RWPE2 (cell line): ENCODE measurements around the gene EBF4.
A peak's percentile ranks its signal among the peaks of the same experiment; 100 is the strongest.
"Not testable (repeated sequence)": the region's sequence is repeated elsewhere in the genome, so short reads cannot be mapped to it uniquely, and the experiment has no call there.

Experiments used
- ATAC-seq: fragments of 200-7000 bp; cut with Tn5 transposase; 3 replicates; pipeline ENCODE4 v1.9.1; 2021; ENCODE audit warnings: low read depth
- DNase-seq: peaks from one replicate; pipeline ENCODE4 v3.0.0-alpha.2; 2020; ENCODE audit warnings: low spot score
- H3K27ac ChIP-seq: fragments of 450-650 bp; 2 replicates; pipeline ENCODE4 v1.5.1; 2017; ENCODE audit warnings: mild to moderate bottlenecking; ENCODE audit not compliant: poor library complexity, severe bottlenecking
- H3K27me3 ChIP-seq: fragments of 250-450 bp; sonication (Bioruptor Pico); 2 replicates; pipeline ENCODE4 v1.5.1; 2021; ENCODE audit warnings: mild to moderate bottlenecking, moderate library complexity; ENCODE audit not compliant: insufficient read depth, poor library complexity, severe bottlenecking
- H3K36me3 ChIP-seq: fragments of 250-450 bp; sonication (Bioruptor Pico); 2 replicates; pipeline ENCODE4 v1.5.1; 2020; ENCODE audit warnings: low read depth, mild to moderate bottlenecking, moderate library complexity
- H3K4me1 ChIP-seq: fragments of 250-450 bp; sonication (Bioruptor Pico); 2 replicates; pipeline ENCODE4 v1.5.1; 2021; ENCODE audit warnings: mild to moderate bottlenecking, moderate library complexity; ENCODE audit not compliant: insufficient read depth, poor library complexity, severe bottlenecking
- H3K4me3 ChIP-seq: fragments of 250-450 bp; sonication (Bioruptor Pico); 2 replicates; pipeline ENCODE4 v1.5.1; 2021; ENCODE audit warnings: mild to moderate bottlenecking, moderate library complexity; ENCODE audit not compliant: severe bottlenecking
- H3K9me3 ChIP-seq: fragments of 250-450 bp; sonication (Bioruptor Pico); 2 replicates; pipeline ENCODE4 v1.5.1; 2021; ENCODE audit warnings: mild to moderate bottlenecking, moderate library complexity; ENCODE audit not compliant: severe bottlenecking
- TF ChIP-seq, protein P1 (sequence below): fragments of 450-650 bp; IDR thresholded peaks from one replicate; pipeline ENCODE4 v1.5.1; 2017; ENCODE audit warnings: mild to moderate bottlenecking, moderate library complexity; ENCODE audit not compliant: poor library complexity, severe bottlenecking

Gene EBF4

DNA sequence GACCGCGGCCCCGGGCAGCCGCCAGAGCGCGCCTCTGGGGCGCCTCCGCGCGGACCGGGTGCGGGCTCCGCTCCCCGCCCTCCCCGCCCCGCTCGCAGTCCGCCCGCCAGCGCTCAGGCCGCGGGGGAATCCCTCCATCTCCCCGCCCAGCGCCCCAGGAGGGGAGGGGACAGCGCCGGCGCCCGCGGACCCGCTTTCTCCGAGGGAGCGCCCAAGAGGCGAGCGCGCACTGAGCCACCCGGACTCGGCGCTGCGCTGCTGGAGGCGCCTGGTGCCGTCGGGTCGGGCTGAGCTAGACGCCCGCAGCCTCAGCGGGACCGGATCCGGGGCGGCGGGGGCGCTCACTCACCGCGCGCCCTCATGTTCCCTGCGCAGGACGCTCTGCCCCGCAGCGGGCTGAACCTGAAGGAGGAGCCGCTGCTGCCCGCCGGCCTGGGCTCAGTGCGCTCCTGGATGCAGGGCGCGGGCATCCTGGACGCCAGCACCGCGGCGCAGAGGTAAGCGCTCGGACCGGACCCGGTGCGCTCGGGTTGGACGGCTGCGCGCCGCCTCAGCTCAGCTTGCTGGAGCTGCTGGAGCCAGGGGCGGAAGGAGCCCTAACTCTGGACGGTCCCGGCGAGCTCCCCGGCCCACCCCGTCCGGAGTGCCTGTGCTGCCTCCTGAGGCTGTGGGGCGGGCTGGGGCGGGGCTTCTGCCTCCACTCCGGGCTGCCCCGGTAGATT, 867 bp downstream of the EBF4 start:
- no peaks in the 10 kb centered on the region for H3K9me3 ChIP-seq
- H3K4me3 ChIP-seq: peak overlapping the region; percentile 40
- H3K36me3 ChIP-seq: no peaks in the 10 kb centered on the region
- TF ChIP-seq, protein P1, sequence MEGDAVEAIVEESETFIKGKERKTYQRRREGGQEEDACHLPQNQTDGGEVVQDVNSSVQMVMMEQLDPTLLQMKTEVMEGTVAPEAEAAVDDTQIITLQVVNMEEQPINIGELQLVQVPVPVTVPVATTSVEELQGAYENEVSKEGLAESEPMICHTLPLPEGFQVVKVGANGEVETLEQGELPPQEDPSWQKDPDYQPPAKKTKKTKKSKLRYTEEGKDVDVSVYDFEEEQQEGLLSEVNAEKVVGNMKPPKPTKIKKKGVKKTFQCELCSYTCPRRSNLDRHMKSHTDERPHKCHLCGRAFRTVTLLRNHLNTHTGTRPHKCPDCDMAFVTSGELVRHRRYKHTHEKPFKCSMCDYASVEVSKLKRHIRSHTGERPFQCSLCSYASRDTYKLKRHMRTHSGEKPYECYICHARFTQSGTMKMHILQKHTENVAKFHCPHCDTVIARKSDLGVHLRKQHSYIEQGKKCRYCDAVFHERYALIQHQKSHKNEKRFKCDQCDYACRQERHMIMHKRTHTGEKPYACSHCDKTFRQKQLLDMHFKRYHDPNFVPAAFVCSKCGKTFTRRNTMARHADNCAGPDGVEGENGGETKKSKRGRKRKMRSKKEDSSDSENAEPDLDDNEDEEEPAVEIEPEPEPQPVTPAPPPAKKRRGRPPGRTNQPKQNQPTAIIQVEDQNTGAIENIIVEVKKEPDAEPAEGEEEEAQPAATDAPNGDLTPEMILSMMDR: no peak
- peaks cover 22% of the 10 kb centered on the region for H3K27me3 ChIP-seq
- DNase-seq (no peak), ATAC-seq (peak; percentile 40)
- no peaks in the 10 kb centered on the region for H3K4me1 ChIP-seq
- no peak overlapping the region for H3K27ac ChIP-seq

DNA sequence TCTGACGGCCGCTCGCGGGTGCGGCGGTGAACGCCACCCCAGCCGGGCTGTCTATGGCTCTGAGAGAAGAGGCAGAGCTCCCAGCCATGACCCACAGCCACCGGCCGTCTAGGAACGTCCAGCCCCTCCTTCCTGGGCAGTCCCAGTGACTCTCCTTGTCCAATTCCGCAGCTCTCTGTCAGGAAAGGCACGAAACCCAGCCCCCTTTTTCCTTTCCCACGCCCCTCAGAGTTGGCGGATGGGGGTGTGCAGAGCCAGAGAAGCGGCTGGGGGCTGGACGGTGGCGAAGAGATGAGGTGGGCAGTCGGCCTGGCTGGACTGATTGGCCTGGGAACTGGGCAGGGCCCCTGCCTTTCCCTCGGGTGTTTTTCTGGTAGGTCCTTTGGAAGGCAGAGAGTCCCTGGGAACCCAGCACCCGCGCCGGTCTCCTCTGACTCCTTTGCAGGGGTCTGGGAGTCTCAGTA, 1.5 kb downstream of the EBF4 start:
- H3K9me3 ChIP-seq: no peaks in the 10 kb centered on the region
- no peaks in the 10 kb centered on the region for H3K36me3 ChIP-seq
- TF ChIP-seq, protein P1: no peak
- DNase-seq (no peak), ATAC-seq (no peak)
- H3K4me3 ChIP-seq: no peak overlapping the region
- peaks cover 22% of the 10 kb centered on the region for H3K27me3 ChIP-seq
- H3K4me1 ChIP-seq: no peaks in the 10 kb centered on the region
- no peak overlapping the region for H3K27ac ChIP-seq

DNA sequence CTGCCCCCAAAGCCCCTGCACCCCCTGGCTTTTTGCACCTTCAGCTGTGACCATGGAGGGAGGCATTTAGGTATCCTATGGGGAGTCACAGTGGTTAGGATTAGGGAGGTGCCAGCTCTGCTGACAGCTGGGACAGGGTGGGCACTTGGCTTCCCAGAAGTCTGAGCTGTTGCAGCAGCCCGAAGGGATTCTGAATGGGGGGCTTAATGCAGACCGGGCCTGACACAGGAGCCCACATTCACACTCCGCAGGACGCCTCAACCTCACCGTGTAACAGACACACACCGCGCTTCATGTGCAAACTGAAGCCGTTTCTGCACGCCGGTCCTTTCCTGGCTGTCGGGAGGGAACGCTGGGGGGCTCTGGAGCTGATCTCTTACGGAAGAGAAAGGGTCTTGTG, 1.9 kb downstream of the EBF4 start:
- H3K9me3 ChIP-seq: no peaks in the 10 kb centered on the region
- no peaks in the 10 kb centered on the region for H3K4me1 ChIP-seq
- H3K27ac ChIP-seq: no peak overlapping the region
- ATAC-seq: no peak
- H3K36me3 ChIP-seq: no peaks in the 10 kb centered on the region
- H3K4me3 ChIP-seq: no peak overlapping the region
- DNase-seq: no peak
- TF ChIP-seq, protein P1: no peak
- H3K27me3 ChIP-seq: peaks cover 22% of the 10 kb centered on the region

DNA sequence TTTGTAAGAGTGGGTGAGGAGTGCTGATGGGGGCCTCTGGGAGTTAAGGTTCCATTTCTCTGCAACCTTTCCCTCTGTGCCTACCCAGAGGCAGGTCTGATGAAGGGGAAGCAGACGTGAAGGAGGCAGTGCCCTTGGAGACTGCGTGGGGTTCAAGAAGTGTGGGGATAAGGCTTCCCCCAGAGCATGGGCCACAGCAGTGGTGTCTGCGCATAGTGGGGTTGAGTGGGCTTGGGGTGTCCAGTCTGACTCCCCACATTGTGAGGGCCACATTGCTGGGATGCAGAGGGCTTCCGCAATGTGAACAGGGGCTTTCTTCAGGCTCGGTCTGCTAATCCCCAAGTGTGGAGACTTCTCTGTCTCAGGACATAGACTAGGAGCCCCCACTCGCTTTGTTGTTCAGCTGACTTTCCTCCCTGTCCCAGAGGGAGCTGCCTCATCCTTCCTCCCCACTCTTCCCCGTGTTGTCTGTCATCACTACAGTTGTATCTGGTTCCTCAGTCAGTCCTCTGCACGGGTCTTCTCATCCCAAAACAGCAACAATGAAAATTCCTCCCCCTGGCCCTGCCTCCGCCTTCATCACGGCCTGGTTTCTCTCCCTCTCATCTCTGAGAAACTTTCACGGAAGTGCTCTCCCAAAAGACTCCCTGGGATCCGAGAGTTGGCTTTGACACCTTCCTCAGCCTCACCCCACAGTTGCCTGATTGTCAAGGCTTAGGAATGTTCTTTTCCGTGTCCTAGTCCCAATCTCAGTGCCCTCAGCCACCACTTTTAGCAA, 2.8 kb downstream of the EBF4 start:
- no peak for ATAC-seq
- DNase-seq: no peak
- Histone ChIP-seq H3K4me1 (no peaks in the 10 kb centered on the region), H3K27ac (no peak overlapping the region), H3K9me3 (no peaks in the 10 kb centered on the region), H3K36me3 (no peaks in the 10 kb centered on the region), H3K27me3 (peaks cover 22% of the 10 kb centered on the region), H3K4me3 (no peak overlapping the region)
- TF ChIP-seq, protein P1: no peak

DNA sequence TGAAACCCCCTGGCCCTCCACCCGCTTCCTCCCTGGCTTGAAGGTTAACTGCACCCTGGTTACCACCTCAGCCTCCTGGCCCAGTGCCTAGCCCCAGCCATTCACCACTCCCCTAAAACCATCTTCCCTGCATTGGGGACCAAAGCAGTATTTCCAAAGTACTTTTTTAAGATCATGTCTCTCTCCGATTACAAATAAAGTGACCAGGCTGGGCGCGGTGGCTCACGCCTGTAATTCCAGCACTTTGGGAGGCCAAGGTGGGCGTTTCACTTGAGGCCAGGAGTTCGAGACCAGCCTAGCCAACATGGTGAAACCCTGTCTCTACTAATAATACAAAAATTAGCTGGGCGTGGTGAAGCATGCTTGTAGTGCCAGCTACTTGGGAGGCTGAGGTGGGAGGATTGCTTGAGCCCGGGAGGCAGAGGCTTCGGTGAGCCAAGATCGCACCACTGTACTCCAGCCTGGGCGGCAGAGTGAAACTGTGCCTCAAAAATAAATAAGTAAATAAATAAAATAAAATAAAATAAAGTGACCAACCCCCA, 3.5 kb downstream of the EBF4 start:
- not testable (repeated sequence) for H3K9me3 ChIP-seq

More for the DNA sequence above, 3.5 kb downstream of the EBF4 start:
- ATAC-seq, H3K4me3 ChIP-seq, H3K4me1 ChIP-seq, H3K27ac ChIP-seq, H3K36me3 ChIP-seq, DNase-seq: not testable (repeated sequence)
- peaks cover 22% of the 10 kb centered on the region for H3K27me3 ChIP-seq
